HL-60 (cell line): ENCODE measurements around the gene SOX5.
"Not testable (repeated sequence)": the region's sequence is repeated elsewhere in the genome, so short reads cannot be mapped to it uniquely, and the experiment has no call there.

Source experiments
- DNase-seq, 2 experiments: peaks; one replicate each; pipeline ENCODE4 v3.0.0-alpha.2; 2010 to 2020; ENCODE audit warnings: low read depth in 1 of 2, low spot score in 1 of 2
- H3K27ac ChIP-seq: fragments of 250-450 bp; sonication (Bioruptor Pico); replicated peaks from 2 replicates; pipeline ENCODE4 v1.5.1; 2020; ENCODE audit warnings: mild to moderate bottlenecking, moderate library complexity
- H3K27me3 ChIP-seq: fragments of 250-450 bp; sonication (Bioruptor Pico); 2 replicates; pipeline ENCODE4 v1.5.1; 2021; ENCODE audit warnings: mild to moderate bottlenecking, moderate library complexity; ENCODE audit not compliant: insufficient read depth, poor library complexity, severe bottlenecking
- H3K4me3 ChIP-seq: replicated peaks from 2 replicates; pipeline ENCODE4 v1.5.1; 2011; ENCODE audit warnings: mild to moderate bottlenecking, control low read depth, low read length; ENCODE audit not compliant: insufficient read depth
- CTCF ChIP-seq: IDR thresholded peaks from one replicate; pipeline ENCODE4 v1.5.1; 2011; ENCODE audit warnings: low read length, control low read depth, inconsistent platforms; ENCODE audit not compliant: insufficient read depth
- GABPA ChIP-seq: IDR thresholded peaks from 2 replicates; pipeline ENCODE4 v1.6.1; 2012; ENCODE audit warnings: low read depth
- POLR2AphosphoS5 ChIP-seq: IDR thresholded peaks from 2 replicates; pipeline ENCODE4 v1.6.1; 2012; ENCODE audit warnings: low read depth
- REST ChIP-seq: IDR thresholded peaks from 2 replicates; pipeline ENCODE4 v1.6.1; 2012; ENCODE audit warnings: low read depth; ENCODE audit not compliant: insufficient replicate concordance
- SPI1 ChIP-seq: IDR thresholded peaks from 2 replicates; pipeline ENCODE4 v1.6.1; 2012; ENCODE audit warnings: low read depth, mild to moderate bottlenecking, borderline replicate concordance

The SOX5 gene

GRCh38 chr12:23493672-23494071 is 455.8 kb downstream of the SOX5 start:
- Histone ChIP-seq H3K27ac (no peak overlapping the region), H3K27me3 (no peaks in the 10 kb centered on the region), H3K4me3 (no peak overlapping the region)
- DNase-seq: no peak
- TF ChIP-seq CTCF (no peak), POLR2AphosphoS5 (no peak), REST (no peak)

GRCh38 chr12:23491029-23491428 is 458.4 kb downstream of the SOX5 start:
- not testable (repeated sequence) for H3K4me3 ChIP-seq, H3K27ac ChIP-seq, H3K27me3 ChIP-seq, DNase-seq

- DNase-seq: no peak
- H3K27me3 ChIP-seq: no peaks in the 10 kb centered on the region
- H3K4me3 ChIP-seq: no peak overlapping the region
- H3K27ac ChIP-seq: no peak overlapping the region
- no peak for TF ChIP-seq CTCF
- TF ChIP-seq SPI1: no peak
- no peak for TF ChIP-seq GABPA
- no peak for TF ChIP-seq POLR2AphosphoS5
- no peak for TF ChIP-seq REST
Measured at GRCh38 chr12:23488130-23488529, 461.3 kb downstream of the SOX5 start.

GRCh38 chr12:23484238-23484637 is 465.2 kb downstream of the SOX5 start:
- Histone ChIP-seq H3K27me3 (no peaks in the 10 kb centered on the region), H3K27ac (no peak overlapping the region), H3K4me3 (no peak overlapping the region)
- TF ChIP-seq CTCF (no peak), POLR2AphosphoS5 (no peak), SPI1 (no peak), GABPA (no peak), REST (no peak)
- DNase-seq: no peak
